ENCODE results near the gene AKNAD1.
A peak's percentile ranks its signal among the peaks of the same experiment; 100 is the strongest.

The AKNAD1 gene

GRCh38 chr1:108865316-108865910, 8.5 kb upstream of the AKNAD1 start:
- no peak for DNase-seq (ENCODE audit: low read depth, low spot score)
- no peak overlapping the region for H3K4me3 ChIP-seq (ENCODE audit: low read length)

- no peak for DNase-seq (ENCODE audit: low read depth, low spot score)
- no peak overlapping the region for H3K4me3 ChIP-seq (ENCODE audit: low read length)
These were observed 7.1 kb upstream of the AKNAD1 start for GRCh38 chr1:108863984-108864383.

- no peak for DNase-seq (ENCODE audit: low read depth, low spot score)
- no peak overlapping the region for H3K4me3 ChIP-seq (ENCODE audit: low read length)
These were observed 6.0 kb upstream of the AKNAD1 start for GRCh38 chr1:108862698-108863477.

GRCh38 chr1:108862017-108862610, 5.2 kb upstream of the AKNAD1 start:
- no peak for DNase-seq (ENCODE audit: low read depth, low spot score)
- H3K4me3 ChIP-seq (ENCODE audit: low read length) = no peak overlapping the region

GRCh38 chr1:108861566-108861965, 4.7 kb upstream of the AKNAD1 start:
- no peak for DNase-seq (ENCODE audit: low read depth, low spot score)
- no peak overlapping the region for H3K4me3 ChIP-seq (ENCODE audit: low read length)

GRCh38 chr1:108860190-108860907, 3.5 kb upstream of the AKNAD1 start:
- no peak for DNase-seq (ENCODE audit: low read depth, low spot score)
- no peak overlapping the region for H3K4me3 ChIP-seq (ENCODE audit: low read length)

- DNase-seq (ENCODE audit: low read depth, low spot score) = no peak
- no peak overlapping the region for H3K4me3 ChIP-seq (ENCODE audit: low read length)
These were observed 1.5 kb upstream of the AKNAD1 start for GRCh38 chr1:108858230-108858950.

GRCh38 chr1:108854221-108855019, 2.5 kb downstream of the AKNAD1 start:
- no peak for DNase-seq (ENCODE audit: low read depth, low spot score)

GRCh38 chr1:108852221-108852975, 4.5 kb downstream of the AKNAD1 start:
- no peak overlapping the region for H3K4me3 ChIP-seq (ENCODE audit: low read length)
- peak; percentile 41 for DNase-seq (ENCODE audit: low read depth, low spot score)

More at GRCh38 chr1:108854221-108855019, 2.5 kb downstream of the AKNAD1 start:
- H3K4me3 ChIP-seq (ENCODE audit: low read length) = no peak overlapping the region

- DNase-seq (ENCODE audit: low read depth, low spot score) = no peak
- H3K4me3 ChIP-seq (ENCODE audit: low read length) = no peak overlapping the region
These were observed 5.3 kb downstream of the AKNAD1 start for GRCh38 chr1:108851567-108851966.

- H3K4me3 ChIP-seq (ENCODE audit: low read length) = no peak overlapping the region
- no peak for DNase-seq (ENCODE audit: low read depth, low spot score)
These were observed 6.0 kb downstream of the AKNAD1 start for GRCh38 chr1:108850929-108851328.

GRCh38 chr1:108848806-108849205, 8.1 kb downstream of the AKNAD1 start:
- H3K4me3 ChIP-seq (ENCODE audit: low read length) = no peak overlapping the region
- no peak for DNase-seq (ENCODE audit: low read depth, low spot score)

GRCh38 chr1:108847494-108847893, 9.4 kb downstream of the AKNAD1 start:
- H3K4me3 ChIP-seq (ENCODE audit: low read length) = no peak overlapping the region
- no peak for DNase-seq (ENCODE audit: low read depth, low spot score)

GRCh38 chr1:108845991-108846390, 10.9 kb downstream of the AKNAD1 start:
- H3K4me3 ChIP-seq (ENCODE audit: low read length) = no peak overlapping the region
- DNase-seq (ENCODE audit: low read depth, low spot score) = no peak

GRCh38 chr1:108845446-108845845, 11.4 kb downstream of the AKNAD1 start:
- DNase-seq (ENCODE audit: low read depth, low spot score) = no peak
- H3K4me3 ChIP-seq (ENCODE audit: low read length) = no peak overlapping the region

- H3K4me3 ChIP-seq (ENCODE audit: low read length) = no peak overlapping the region
- no peak for DNase-seq (ENCODE audit: low read depth, low spot score)
These were observed 13.3 kb downstream of the AKNAD1 start for GRCh38 chr1:108843390-108844137.

- H3K4me3 ChIP-seq (ENCODE audit: low read length) = no peak overlapping the region
- no peak for DNase-seq (ENCODE audit: low read depth, low spot score)
These were observed 14.2 kb downstream of the AKNAD1 start for GRCh38 chr1:108842525-108843181.
